ENCODE results near the gene KCND3.

The KCND3 gene

DNA sequence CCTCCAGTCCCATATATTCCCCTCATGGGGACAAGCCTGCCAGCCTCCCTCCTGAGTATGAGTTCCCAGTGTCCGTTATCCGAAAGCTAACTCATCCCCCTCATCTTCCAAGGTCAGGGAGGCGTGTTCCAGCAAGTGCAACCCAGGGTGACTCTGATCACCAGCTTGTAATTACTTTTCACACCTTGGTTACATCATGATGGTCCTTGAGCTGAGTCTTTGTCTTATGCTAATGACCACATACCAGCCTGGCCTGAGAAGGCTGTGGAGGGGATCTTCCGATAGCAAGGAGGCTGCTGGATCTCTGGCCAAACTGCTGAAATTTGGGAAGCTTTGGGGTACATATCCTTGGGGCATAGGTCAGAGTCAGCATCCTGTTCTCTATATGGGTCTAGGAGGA lies 134.2 kb downstream of the KCND3 start:
- no peak overlapping the region for H3K9ac ChIP-seq (ENCODE audit: low read length)
- H3K27me3 ChIP-seq (ENCODE audit: insufficient read depth, low read length): no peaks in the 10 kb centered on the region
- no peaks in the 10 kb centered on the region for H3K36me3 ChIP-seq (ENCODE audit: insufficient read depth, low read length)
- H2AFZ ChIP-seq (ENCODE audit: low read length): no peak overlapping the region
- no peaks in the 10 kb centered on the region for H3K4me1 ChIP-seq (ENCODE audit: insufficient read depth, low read length, severe bottlenecking)
- H3F3A ChIP-seq (ENCODE audit: insufficient read depth, low read length): no peaks in the 10 kb centered on the region
- no peaks in the 10 kb centered on the region for H3K9me3 ChIP-seq (ENCODE audit: low read length)
- H4K20me1 ChIP-seq (ENCODE audit: insufficient read depth, low read length): no peaks in the 10 kb centered on the region
- no peaks in the 10 kb centered on the region for H3K9me2 ChIP-seq (ENCODE audit: low read depth, low read length)
- no peak overlapping the region for H3K27ac ChIP-seq (ENCODE audit: low read depth, low read length, poor library complexity, severe bottlenecking)
- no peak overlapping the region for H3K4me2 ChIP-seq (ENCODE audit: low read length)
- no peaks in the 10 kb centered on the region for H3K79me2 ChIP-seq (ENCODE audit: insufficient read depth, low read length)
- TF ChIP-seq EZH2 (IDR thresholded peaks at IDR 0.05; ENCODE audit: borderline replicate concordance, low read length): no peak
- no peak for TF ChIP-seq CTCF (IDR thresholded peaks at IDR 0.05; ENCODE audit: low read length)
- no peak overlapping the region for H3K4me3 ChIP-seq (ENCODE audit: low read depth, low read length, poor library complexity, severe bottlenecking)

- Histone ChIP-seq H3K27ac (ENCODE audit: low read depth, low read length, poor library complexity, severe bottlenecking) (no peak overlapping the region), H3K27me3 (ENCODE audit: insufficient read depth, low read length) (no peaks in the 10 kb centered on the region), H3K9me3 (ENCODE audit: low read length) (no peaks in the 10 kb centered on the region), H3K36me3 (ENCODE audit: insufficient read depth, low read length) (no peaks in the 10 kb centered on the region), H3K4me2 (ENCODE audit: low read length) (no peak overlapping the region), H3K4me1 (ENCODE audit: insufficient read depth, low read length, severe bottlenecking) (no peaks in the 10 kb centered on the region), H3K4me3 (ENCODE audit: low read depth, low read length, poor library complexity, severe bottlenecking) (no peak overlapping the region), H3K9me2 (ENCODE audit: low read depth, low read length) (no peaks in the 10 kb centered on the region), H3K79me2 (ENCODE audit: insufficient read depth, low read length) (no peaks in the 10 kb centered on the region), H3F3A (ENCODE audit: insufficient read depth, low read length) (no peaks in the 10 kb centered on the region), H4K20me1 (ENCODE audit: insufficient read depth, low read length) (no peaks in the 10 kb centered on the region), H3K9ac (ENCODE audit: low read length) (no peak overlapping the region), H2AFZ (ENCODE audit: low read length) (no peak overlapping the region)
- TF ChIP-seq CTCF (IDR thresholded peaks at IDR 0.05; ENCODE audit: low read length): no peak
Measured at GRCh38 chr1:111852261-111852721, 137.2 kb downstream of the KCND3 start.

- no peaks in the 10 kb centered on the region for H3K9me3 ChIP-seq (ENCODE audit: low read length)
- no peak overlapping the region for H3K9ac ChIP-seq (ENCODE audit: low read length)
- H3K4me1 ChIP-seq (ENCODE audit: insufficient read depth, low read length, severe bottlenecking): no peaks in the 10 kb centered on the region
- TF ChIP-seq EZH2 (IDR thresholded peaks at IDR 0.05; ENCODE audit: borderline replicate concordance, low read length) (no peak), CTCF (IDR thresholded peaks at IDR 0.05; ENCODE audit: low read length) (no peak)
- no peak overlapping the region for H3K4me3 ChIP-seq (ENCODE audit: low read depth, low read length, poor library complexity, severe bottlenecking)
- H4K20me1 ChIP-seq (ENCODE audit: insufficient read depth, low read length): no peaks in the 10 kb centered on the region
- no peaks in the 10 kb centered on the region for H3K9me2 ChIP-seq (ENCODE audit: low read depth, low read length)
- H3K27me3 ChIP-seq (ENCODE audit: insufficient read depth, low read length): no peaks in the 10 kb centered on the region
- H3K79me2 ChIP-seq (ENCODE audit: insufficient read depth, low read length): no peaks in the 10 kb centered on the region
- H2AFZ ChIP-seq (ENCODE audit: low read length): no peak overlapping the region
- no peaks in the 10 kb centered on the region for H3F3A ChIP-seq (ENCODE audit: insufficient read depth, low read length)
- no peaks in the 10 kb centered on the region for H3K36me3 ChIP-seq (ENCODE audit: insufficient read depth, low read length)
- no peak overlapping the region for H3K27ac ChIP-seq (ENCODE audit: low read depth, low read length, poor library complexity, severe bottlenecking)
- no peak overlapping the region for H3K4me2 ChIP-seq (ENCODE audit: low read length)
Measured at GRCh38 chr1:111851552-111851951, 137.9 kb downstream of the KCND3 start.
